Measurements from ENCODE around the gene TGM3. TPM values are rescaled to one million over a fixed set of nuclear protein-coding genes. Genes with fewer than 3 reads are reported as not detected.

TGM3 gene
- total and polyA plus RNA-seq, 2 of the 4 experiments (the other 2 are of a cell fraction): not detected

GRCh38 chr20:2303673-2304072, 7.9 kb downstream of the TGM3 start:
- intact Hi-C loops (cut with micrococcal nuclease): no loop called here
- Histone ChIP-seq H3K18ac (ENCODE audit: low read depth, low read length) (no peak overlapping the region), H3K56ac (ENCODE audit: extremely low read depth, insufficient read depth, low read length) (no peak overlapping the region), H2AK5ac (ENCODE audit: low read depth, low read length) (no peak overlapping the region), H3K23ac (ENCODE audit: low read depth, low read length) (no peak overlapping the region), H4K91ac (ENCODE audit: insufficient read depth, low read depth, low read length) (no peak overlapping the region), H2BK20ac (ENCODE audit: low read depth, low read length) (no peak overlapping the region), H3K9ac (ENCODE audit: low read depth, low read length) (no peak overlapping the region), H3K9me1 (ENCODE audit: insufficient read depth, low read length) (no peaks in the 10 kb centered on the region), H3K36me3 (ENCODE audit: control insufficient read depth, insufficient read depth, low read length) (no peaks in the 10 kb centered on the region), H2BK15ac (ENCODE audit: low read depth, low read length) (no peak overlapping the region), H3K14ac (replicated peaks; ENCODE audit: low read depth, low read length) (no peak overlapping the region), H2BK5ac (ENCODE audit: low read depth, low read length, poor library complexity, severe bottlenecking) (no peak overlapping the region), H3K9me3 (ENCODE audit: control insufficient read depth, insufficient read depth, low read length) (no peaks in the 10 kb centered on the region), H3K4me3 (ENCODE audit: insufficient read depth, low read depth, low read length) (no peak overlapping the region), H2BK120ac (ENCODE audit: low read depth, low read length) (no peak overlapping the region), H3K4me2 (ENCODE audit: low read depth, low read length) (no peak overlapping the region), H4K20me1 (ENCODE audit: insufficient read depth, low read length) (no peaks in the 10 kb centered on the region), H3K27ac (ENCODE audit: insufficient read depth, low read length) (no peak overlapping the region), H3K79me1 (ENCODE audit: low read depth in 1 of 2, low read length in 2 of 2) (no peaks in the 10 kb centered on the region), H3K4me1 (ENCODE audit: control insufficient read depth, insufficient read depth, low read length) (no peaks in the 10 kb centered on the region), H4K5ac (ENCODE audit: low read depth, low read length) (no peak overlapping the region), H2AK9ac (replicated peaks; ENCODE audit: low read depth, low read length, poor library complexity) (no peak overlapping the region), H3K27me3 (ENCODE audit: control insufficient read depth, insufficient read depth, low read length) (peaks cover 8% of the 10 kb centered on the region; the same call in 1 of the 2 replicates), H3K4ac (ENCODE audit: low read depth, low read length) (no peak overlapping the region), H4K8ac (ENCODE audit: low read depth in 2 of 2, low read length in 2 of 2) (no peak overlapping the region), H2AFZ (replicated peaks; ENCODE audit: low read length, poor library complexity) (no peak overlapping the region)
- CTCF ChIA-PET: no interaction called here
- no CpG with 5 or more reads among the region's 6 CpGs for WGBS, 2 experiments (ENCODE audit: extremely low coverage in 2 of 2, insufficient read length in 1 of 2)
- BruUV-seq (replicated peaks): no TSS peak
- in situ Hi-C loops (cut with MboI; ENCODE audit: low sequenced_read_pairs): no loop called here
- POLR2A ChIA-PET (ENCODE audit: unreplicated experiment): no interaction called here
- dilution Hi-C loops (cut with HindIII; ENCODE audit: low sequenced_read_pairs, unreplicated experiment): no loop called here
- DNase-seq: no peak
- TF ChIP-seq NFE2L2 (IDR thresholded peaks at IDR 0.05; ENCODE audit: low read depth, low read length) (no peak), BHLHE40 (IDR thresholded peaks at IDR 0.05; ENCODE audit: low read depth, low read length) (no peak), MXI1 (IDR thresholded peaks at IDR 0.05; ENCODE audit: borderline replicate concordance, low read depth, low read length) (no peak), USF2 (IDR thresholded peaks at IDR 0.05; ENCODE audit: low read depth, low read length) (no peak), RFX5 (IDR thresholded peaks at IDR 0.05; ENCODE audit: low read depth, low read length) (no peak), ELK1 (IDR thresholded peaks at IDR 0.05; ENCODE audit: borderline replicate concordance, low read depth, low read length) (no peak), MAFK (IDR thresholded peaks at IDR 0.05; ENCODE audit: low read depth, low read length) (no peak), RAD21 (IDR thresholded peaks at IDR 0.05; ENCODE audit: low read length) (no peak), CHD1 (IDR thresholded peaks at IDR 0.05; ENCODE audit: low read depth, low read length) (no peak), FOS (IDR thresholded peaks at IDR 0.05; ENCODE audit: low read depth, low read length) (no peak), MAZ (IDR thresholded peaks at IDR 0.05; ENCODE audit: borderline replicate concordance, low read depth, low read length) (no peak), CEBPB (IDR thresholded peaks at IDR 0.05; ENCODE audit: low read depth, low read length) (no peak), POLR2A (IDR thresholded peaks at IDR 0.05; ENCODE audit: low read depth, low read length) (no peak), RCOR1 (IDR thresholded peaks at IDR 0.05; ENCODE audit: insufficient replicate concordance, low read length) (no peak), SMC3 (IDR thresholded peaks at IDR 0.05; ENCODE audit: low read depth, low read length) (no peak)
- TF ChIP-seq, protein P1, sequence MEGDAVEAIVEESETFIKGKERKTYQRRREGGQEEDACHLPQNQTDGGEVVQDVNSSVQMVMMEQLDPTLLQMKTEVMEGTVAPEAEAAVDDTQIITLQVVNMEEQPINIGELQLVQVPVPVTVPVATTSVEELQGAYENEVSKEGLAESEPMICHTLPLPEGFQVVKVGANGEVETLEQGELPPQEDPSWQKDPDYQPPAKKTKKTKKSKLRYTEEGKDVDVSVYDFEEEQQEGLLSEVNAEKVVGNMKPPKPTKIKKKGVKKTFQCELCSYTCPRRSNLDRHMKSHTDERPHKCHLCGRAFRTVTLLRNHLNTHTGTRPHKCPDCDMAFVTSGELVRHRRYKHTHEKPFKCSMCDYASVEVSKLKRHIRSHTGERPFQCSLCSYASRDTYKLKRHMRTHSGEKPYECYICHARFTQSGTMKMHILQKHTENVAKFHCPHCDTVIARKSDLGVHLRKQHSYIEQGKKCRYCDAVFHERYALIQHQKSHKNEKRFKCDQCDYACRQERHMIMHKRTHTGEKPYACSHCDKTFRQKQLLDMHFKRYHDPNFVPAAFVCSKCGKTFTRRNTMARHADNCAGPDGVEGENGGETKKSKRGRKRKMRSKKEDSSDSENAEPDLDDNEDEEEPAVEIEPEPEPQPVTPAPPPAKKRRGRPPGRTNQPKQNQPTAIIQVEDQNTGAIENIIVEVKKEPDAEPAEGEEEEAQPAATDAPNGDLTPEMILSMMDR (conservative IDR thresholded peaks at IDR 0.05; ENCODE audit: low read depth, low read length): no peak
- ATAC-seq (ENCODE audit: low read depth): no peak
